ENCODE measurements around the gene NEDD1.

NEDD1 gene

GRCh38 chr12:96919510-96920210, 12.6 kb downstream of the NEDD1 start:
- no peak overlapping the region for H3K9ac ChIP-seq (ENCODE audit: low read length)
- no peak overlapping the region for H4K8ac ChIP-seq (ENCODE audit: low read depth, low read length)
- DNase-seq: no peak
- no peak overlapping the region for H2BK120ac ChIP-seq (ENCODE audit: insufficient read depth, low read length, poor library complexity)
- no peak overlapping the region for H3K4me2 ChIP-seq (ENCODE audit: low read length)
- H4K12ac ChIP-seq (ENCODE audit: low read depth, low read length): no peak overlapping the region
- no peak overlapping the region for H3K27ac ChIP-seq (ENCODE audit: low read depth, low read length)
- no peak overlapping the region for H2AK5ac ChIP-seq (ENCODE audit: low read length)
- H3K9me3 ChIP-seq (ENCODE audit: insufficient read depth, low read depth, low read length): no peaks in the 10 kb centered on the region
- peaks cover 3% of the 10 kb centered on the region in 2 experiments for H3K36me3 ChIP-seq (ENCODE audit: control insufficient read depth in 1 of 2, insufficient read depth in 2 of 2, low read length in 2 of 2)
- H3K4ac ChIP-seq (ENCODE audit: low read depth, low read length): no peak overlapping the region
- no peaks in the 10 kb centered on the region for H3K27me3 ChIP-seq (ENCODE audit: insufficient read depth, low read length)
- H3K4me3 ChIP-seq (ENCODE audit: low read depth, low read length): no peak overlapping the region
- H3K79me2 ChIP-seq (ENCODE audit: control insufficient read depth, insufficient read depth, low read length, poor library complexity): no peaks in the 10 kb centered on the region
- H2AFZ ChIP-seq (ENCODE audit: insufficient read depth, low read length, poor library complexity): no peak overlapping the region
- H3K14ac ChIP-seq (ENCODE audit: low read length): no peak overlapping the region
- H2BK12ac ChIP-seq (ENCODE audit: low read length): no peak overlapping the region
- H4K91ac ChIP-seq (ENCODE audit: low read depth, low read length): no peak overlapping the region
- H3K4me1 ChIP-seq (ENCODE audit: control insufficient read depth in 1 of 2, insufficient read depth in 2 of 2, low read length in 2 of 2): no peaks in the 10 kb centered on the region
- no peak overlapping the region for H3K23ac ChIP-seq (ENCODE audit: low read length)
- H2BK5ac ChIP-seq (ENCODE audit: low read depth, low read length, poor library complexity): no peak overlapping the region
- WGBS (ENCODE audit: extremely low coverage, insufficient coverage, insufficient read length): no CpG with 5 or more reads among the region's 2 CpGs
- H3K18ac ChIP-seq (ENCODE audit: low read length): no peak overlapping the region
- no peaks in the 10 kb centered on the region for H3K79me1 ChIP-seq (ENCODE audit: low read length)

- H3K4me2 ChIP-seq (ENCODE audit: low read length): no peak overlapping the region
- no peak overlapping the region for H3K4me3 ChIP-seq (ENCODE audit: low read depth, low read length)
- no peak overlapping the region for H4K91ac ChIP-seq (ENCODE audit: low read depth, low read length)
- no peak overlapping the region for H2AK5ac ChIP-seq (ENCODE audit: low read length)
- no peaks in the 10 kb centered on the region for H3K27me3 ChIP-seq (ENCODE audit: insufficient read depth, low read length)
- no peaks in the 10 kb centered on the region for H3K79me2 ChIP-seq (ENCODE audit: control insufficient read depth, insufficient read depth, low read length, poor library complexity)
- no peak overlapping the region for H3K23ac ChIP-seq (ENCODE audit: low read length)
- H3K9ac ChIP-seq (ENCODE audit: low read length): no peak overlapping the region
- H3K36me3 ChIP-seq (ENCODE audit: control insufficient read depth in 1 of 2, insufficient read depth in 2 of 2, low read length in 2 of 2): peaks cover 6 to 12% of the 10 kb centered on the region in 2 experiments
- no peaks in the 10 kb centered on the region for H3K79me1 ChIP-seq (ENCODE audit: low read length)
- H3K27ac ChIP-seq (ENCODE audit: low read depth, low read length): no peak overlapping the region
- no peak overlapping the region for H3K14ac ChIP-seq (ENCODE audit: low read length)
- no peak overlapping the region for H4K12ac ChIP-seq (ENCODE audit: low read depth, low read length)
- H2BK5ac ChIP-seq (ENCODE audit: low read depth, low read length, poor library complexity): no peak overlapping the region
- H2BK120ac ChIP-seq (ENCODE audit: insufficient read depth, low read length, poor library complexity): no peak overlapping the region
- H3K18ac ChIP-seq (ENCODE audit: low read length): no peak overlapping the region
- no peak overlapping the region for H2AFZ ChIP-seq (ENCODE audit: insufficient read depth, low read length, poor library complexity)
- H3K9me3 ChIP-seq (ENCODE audit: insufficient read depth, low read depth, low read length): no peaks in the 10 kb centered on the region
- DNase-seq: no peak
- H3K4ac ChIP-seq (ENCODE audit: low read depth, low read length): no peak overlapping the region
- no peak overlapping the region for H2BK12ac ChIP-seq (ENCODE audit: low read length)
- WGBS (ENCODE audit: extremely low coverage, insufficient coverage, insufficient read length): no CpG with 5 or more reads among the region's 2 CpGs
- H4K8ac ChIP-seq (ENCODE audit: low read depth, low read length): no peak overlapping the region
- no peaks in the 10 kb centered on the region for H3K4me1 ChIP-seq (ENCODE audit: control insufficient read depth in 1 of 2, insufficient read depth in 2 of 2, low read length in 2 of 2)
Observed at GRCh38 chr12:96948782-96949181, 41.7 kb downstream of the NEDD1 start.

GRCh38 chr12:96979532-96979931, 72.5 kb downstream of the NEDD1 start:
- no peak overlapping the region for H3K4me2 ChIP-seq (ENCODE audit: low read length)
- H3K79me2 ChIP-seq (ENCODE audit: control insufficient read depth, insufficient read depth, low read length, poor library complexity): no peaks in the 10 kb centered on the region
- no peak overlapping the region for H3K4me3 ChIP-seq (ENCODE audit: low read depth, low read length)
- no peak overlapping the region for H2BK5ac ChIP-seq (ENCODE audit: low read depth, low read length, poor library complexity)
- no peak for DNase-seq
- H4K12ac ChIP-seq (ENCODE audit: low read depth, low read length): no peak overlapping the region
- no peak overlapping the region for H3K18ac ChIP-seq (ENCODE audit: low read length)
- H3K23ac ChIP-seq (ENCODE audit: low read length): no peak overlapping the region
- H3K9me3 ChIP-seq (ENCODE audit: insufficient read depth, low read depth, low read length): no peaks in the 10 kb centered on the region
- H2BK12ac ChIP-seq (ENCODE audit: low read length): no peak overlapping the region
- no peak overlapping the region for H2AFZ ChIP-seq (ENCODE audit: insufficient read depth, low read length, poor library complexity)
- H4K91ac ChIP-seq (ENCODE audit: low read depth, low read length): no peak overlapping the region
- H2BK120ac ChIP-seq (ENCODE audit: insufficient read depth, low read length, poor library complexity): no peak overlapping the region
- H2AK5ac ChIP-seq (ENCODE audit: low read length): no peak overlapping the region
- H3K4ac ChIP-seq (ENCODE audit: low read depth, low read length): no peak overlapping the region
- no peaks in the 10 kb centered on the region for H3K36me3 ChIP-seq (ENCODE audit: control insufficient read depth in 1 of 2, insufficient read depth in 2 of 2, low read length in 2 of 2)
- no peak overlapping the region for H4K8ac ChIP-seq (ENCODE audit: low read depth, low read length)
- H3K14ac ChIP-seq (ENCODE audit: low read length): no peak overlapping the region
- no CpG with 5 or more reads among the region's 3 CpGs for WGBS (ENCODE audit: extremely low coverage, insufficient coverage, insufficient read length)
- no peak overlapping the region for H3K27ac ChIP-seq (ENCODE audit: low read depth, low read length)
- H3K9ac ChIP-seq (ENCODE audit: low read length): no peak overlapping the region
- no peaks in the 10 kb centered on the region for H3K4me1 ChIP-seq (ENCODE audit: control insufficient read depth in 1 of 2, insufficient read depth in 2 of 2, low read length in 2 of 2)
- H3K27me3 ChIP-seq (ENCODE audit: insufficient read depth, low read length): no peaks in the 10 kb centered on the region
- no peaks in the 10 kb centered on the region for H3K79me1 ChIP-seq (ENCODE audit: low read length)

GRCh38 chr12:96980991-96981414, 73.9 kb downstream of the NEDD1 start:
- Histone ChIP-seq H2BK120ac (ENCODE audit: insufficient read depth, low read length, poor library complexity) (no peak overlapping the region), H3K79me2 (ENCODE audit: control insufficient read depth, insufficient read depth, low read length, poor library complexity) (peaks cover 2% of the 10 kb centered on the region), H3K27me3 (ENCODE audit: insufficient read depth, low read length) (peaks cover 2% of the 10 kb centered on the region), H4K8ac (ENCODE audit: low read depth, low read length) (no peak overlapping the region), H3K4ac (ENCODE audit: low read depth, low read length) (no peak overlapping the region), H3K9me3 (ENCODE audit: insufficient read depth, low read depth, low read length) (no peaks in the 10 kb centered on the region), H3K79me1 (ENCODE audit: low read length) (no peaks in the 10 kb centered on the region), H3K4me1 (ENCODE audit: control insufficient read depth in 1 of 2, insufficient read depth in 2 of 2, low read length in 2 of 2) (peaks cover 5% of the 10 kb centered on the region in 2 experiments), H4K12ac (ENCODE audit: low read depth, low read length) (no peak overlapping the region), H2AK5ac (ENCODE audit: low read length) (no peak overlapping the region), H3K23ac (ENCODE audit: low read length) (no peak overlapping the region), H3K14ac (ENCODE audit: low read length) (no peak overlapping the region), H3K36me3 (ENCODE audit: control insufficient read depth in 1 of 2, insufficient read depth in 2 of 2, low read length in 2 of 2) (no peaks in the 10 kb centered on the region), H4K91ac (ENCODE audit: low read depth, low read length) (no peak overlapping the region), H2AFZ (ENCODE audit: insufficient read depth, low read length, poor library complexity) (no peak overlapping the region), H3K4me3 (ENCODE audit: low read depth, low read length) (no peak overlapping the region), H3K27ac (ENCODE audit: low read depth, low read length) (no peak overlapping the region), H3K18ac (ENCODE audit: low read length) (no peak overlapping the region), H2BK12ac (ENCODE audit: low read length) (no peak overlapping the region), H2BK5ac (ENCODE audit: low read depth, low read length, poor library complexity) (no peak overlapping the region), H3K4me2 (ENCODE audit: low read length) (no peak overlapping the region), H3K9ac (ENCODE audit: low read length) (no peak overlapping the region)
- DNase-seq: no peak
- WGBS (ENCODE audit: extremely low coverage, insufficient coverage, insufficient read length): no CpG with 5 or more reads among the region's 6 CpGs

Measured in trophoblast cell (in vitro differentiated cells and primary cell).